Thoracic aorta (tissue), 2 donors: Measurements from ENCODE around the gene NEURL1. TPM values are rescaled to one million over a fixed set of nuclear protein-coding genes. Genes with fewer than 3 reads are reported as not detected.
"Not testable (repeated sequence)": the region's sequence is repeated elsewhere in the genome, so short reads cannot be mapped to it uniquely, and the experiment has no call there.

Experiments used
- ATAC-seq: fragments of 150-250 bp; one replicate; pipeline ENCODE4 v1.8.0; 2017; ENCODE audit warnings: low read depth; ENCODE audit not compliant: insufficient number of reproducible peaks, low FRiP score
- DNase-seq: peaks from one replicate; pipeline ENCODE4 v3.0.0-alpha.2; 2020; ENCODE audit warnings: low spot score
- H3K27ac ChIP-seq, 2 donors: fragments of 200-600 bp; sonication (generic); 1 replicate in 1 of 2; 2 replicates in 1 of 2; pipeline ENCODE4 v1.5.1; 2016; ENCODE audit warnings: mild to moderate bottlenecking in 2 of 2, moderate library complexity in 2 of 2
- H3K27me3 ChIP-seq: fragments of 200-600 bp; sonication (generic); replicated peaks from 2 replicates; pipeline ENCODE4 v1.6.0; 2016; ENCODE audit warnings: mild to moderate bottlenecking; ENCODE audit not compliant: insufficient read depth
- H3K36me3 ChIP-seq: fragments of 200-600 bp; sonication (generic); one replicate; pipeline ENCODE4 v1.5.1; 2016
- H3K4me1 ChIP-seq, 2 donors: fragments of 200-600 bp; sonication (generic); 1 replicate in 1 of 2; 2 replicates in 1 of 2; pipeline versions ENCODE4 v1.5.1 to v1.6.0; 2016; ENCODE audit warnings: low read depth in 2 of 2, mild to moderate bottlenecking in 1 of 2; ENCODE audit not compliant: control insufficient read depth in 1 of 2
- H3K4me3 ChIP-seq: fragments of 200-600 bp; sonication (generic); 2 replicates; pipeline ENCODE4 v1.5.1; 2016; ENCODE audit warnings: mild to moderate bottlenecking
- H3K9me3 ChIP-seq: fragments of 200-600 bp; sonication (generic); 2 replicates; pipeline ENCODE4 v1.5.1; 2016
- CTCF ChIP-seq: fragments of 200-600 bp; sonication (generic); IDR thresholded peaks from one replicate; pipeline ENCODE4 v1.5.1; 2019; ENCODE audit warnings: antibody characterized with exemption
- total RNA-seq, 2 donors: library from RNA; depleted of rRNA; stranded (reverse); fragments of >200 nt; gene quantifications; one replicate each; pipeline versions ENCODE4 v1.1.0 to v1.2.3, GENCODE V29; 2016

The NEURL1 gene
- total RNA-seq, 2 donors from 2014 or later, result 0.28 TPM; not detected in 1

GRCh38 chr10:103501186-103501585 is 7.7 kb downstream of the NEURL1 start:
- no peak for DNase-seq
- H3K4me3 ChIP-seq, result no peak overlapping the region
- no peaks in the 10 kb centered on the region for H3K36me3 ChIP-seq
- peaks cover 0 to 9% of the 10 kb centered on the region in 2 donors for H3K4me1 ChIP-seq
- no peak for TF ChIP-seq CTCF
- H3K9me3 ChIP-seq, result no peaks in the 10 kb centered on the region
- no peak overlapping the region for H3K27ac ChIP-seq
- no peaks in the 10 kb centered on the region for H3K27me3 ChIP-seq
- ATAC-seq, result no peak

GRCh38 chr10:103502849-103503660 is 9.6 kb downstream of the NEURL1 start:
- Histone ChIP-seq H3K27ac (no peak overlapping the region), H3K9me3 (no peaks in the 10 kb centered on the region), H3K36me3 (no peaks in the 10 kb centered on the region), H3K27me3 (no peaks in the 10 kb centered on the region), H3K4me3 (no peak overlapping the region), H3K4me1 (peaks cover 0 to 9% of the 10 kb centered on the region in 2 donors)
- ATAC-seq (no peak), DNase-seq (no peak)
- no peak for TF ChIP-seq CTCF

- not testable (repeated sequence) for H3K4me1 ChIP-seq, H3K9me3 ChIP-seq, H3K4me3 ChIP-seq, ATAC-seq, H3K27me3 ChIP-seq, DNase-seq, H3K36me3 ChIP-seq, H3K27ac ChIP-seq
Measured at GRCh38 chr10:103503777-103504176, 10.3 kb downstream of the NEURL1 start.

- H3K9me3 ChIP-seq, result no peaks in the 10 kb centered on the region
- H3K27me3 ChIP-seq, result no peaks in the 10 kb centered on the region
- H3K4me1 ChIP-seq, result peaks cover 0 to 9% of the 10 kb centered on the region in 2 donors
- H3K36me3 ChIP-seq, result no peaks in the 10 kb centered on the region
- H3K4me3 ChIP-seq, result no peak overlapping the region
- ATAC-seq (peak; percentile 34), DNase-seq (no peak)
- no peak overlapping the region for H3K27ac ChIP-seq
- no peak for TF ChIP-seq CTCF
Measured at GRCh38 chr10:103504181-103504783, 10.8 kb downstream of the NEURL1 start.

GRCh38 chr10:103506061-103506460 is 12.6 kb downstream of the NEURL1 start:
- no peak for ATAC-seq

More at GRCh38 chr10:103506061-103506460, 12.6 kb downstream of the NEURL1 start:
- no peak overlapping the region for H3K4me3 ChIP-seq
- H3K27me3 ChIP-seq, result no peaks in the 10 kb centered on the region
- no peak overlapping the region for H3K27ac ChIP-seq
- peaks cover 0 to 9% of the 10 kb centered on the region in 2 donors for H3K4me1 ChIP-seq
- no peak for DNase-seq
- TF ChIP-seq CTCF, result no peak
- no peaks in the 10 kb centered on the region for H3K36me3 ChIP-seq
- H3K9me3 ChIP-seq, result no peaks in the 10 kb centered on the region
